ENCODE results near the gene MYL12B.
"Not testable (repeated sequence)": the region's sequence is repeated elsewhere in the genome, so short reads cannot be mapped to it uniquely, and the experiment has no call there.

The MYL12B gene

DNA sequence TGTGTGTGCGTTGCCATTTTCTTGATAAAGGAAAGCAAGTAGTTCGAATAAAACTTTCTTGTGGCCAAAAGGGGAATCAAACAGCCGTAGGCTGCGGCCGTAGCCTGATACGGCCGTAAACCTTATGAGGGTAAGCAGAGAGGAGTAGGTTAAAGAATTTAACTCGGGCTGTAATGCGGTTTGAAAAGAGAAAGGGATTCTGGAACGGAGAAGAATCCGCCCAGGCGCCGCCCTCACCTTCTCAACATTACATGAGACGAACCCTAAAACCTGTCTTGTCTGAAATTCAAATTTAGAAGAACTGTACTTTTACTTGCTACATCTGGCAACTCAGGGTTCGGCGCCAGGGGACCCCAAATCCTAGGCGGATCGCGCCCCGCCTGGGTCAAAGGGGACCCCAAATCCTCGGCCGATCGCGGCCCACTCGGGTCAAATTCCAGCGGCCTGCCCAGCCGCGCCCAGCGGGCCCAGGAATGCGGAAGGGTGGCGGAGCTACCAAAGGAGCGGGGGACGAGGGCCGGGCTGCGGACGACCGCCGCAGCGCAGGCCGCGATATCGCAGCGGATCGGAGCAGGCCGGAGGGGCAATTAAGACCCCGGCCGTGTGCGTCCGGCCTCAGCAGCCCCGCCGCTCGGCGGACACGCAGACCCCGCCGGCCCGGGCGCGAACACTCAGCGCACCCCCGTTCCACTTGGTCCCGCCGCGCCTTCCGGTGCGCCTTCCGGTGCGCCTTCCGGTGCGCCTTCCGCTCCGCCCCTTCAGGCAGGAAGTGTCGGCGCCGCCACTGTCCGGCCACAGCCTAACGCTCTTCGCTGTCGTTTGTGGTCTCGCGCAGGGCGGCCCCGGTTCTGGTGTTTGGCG lies at the start of gene MYL12B:
Gene MYL12B, plus strand, starts transcription at position 761 of the 861 bp plus-strand sequence. CDS start 10,766 bp downstream, outside the sequence.
- peak in 1 of 2 experiments; percentile 28 for DNase-seq

DNA sequence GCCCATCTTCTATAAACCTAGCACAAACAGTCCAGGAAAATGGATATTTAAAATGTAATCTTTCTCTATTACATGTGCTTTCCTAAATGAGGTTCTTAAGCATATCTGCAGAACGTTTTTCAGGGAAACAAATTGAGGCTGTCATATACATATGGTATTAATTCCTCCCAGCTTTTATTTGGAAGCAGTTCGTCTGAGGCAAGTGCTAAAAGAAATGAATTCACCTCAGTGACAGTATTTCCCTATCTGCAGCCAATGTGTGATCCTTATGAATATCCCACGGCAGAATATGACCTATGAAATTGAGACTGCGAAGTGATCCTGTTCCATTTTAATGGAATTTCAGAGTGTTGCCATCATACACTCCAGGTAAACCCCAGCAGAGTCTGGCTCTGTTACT lies 49.3 kb upstream of the MYL12B start:
- DNase-seq, result no peak

- no peak for DNase-seq
Observed at GRCh38 chr18:3213300-3214059, 48.5 kb upstream of the MYL12B start.

GRCh38 chr18:3214855-3215637 lies 46.9 kb upstream of the MYL12B start:
- DNase-seq, result no peak

DNA sequence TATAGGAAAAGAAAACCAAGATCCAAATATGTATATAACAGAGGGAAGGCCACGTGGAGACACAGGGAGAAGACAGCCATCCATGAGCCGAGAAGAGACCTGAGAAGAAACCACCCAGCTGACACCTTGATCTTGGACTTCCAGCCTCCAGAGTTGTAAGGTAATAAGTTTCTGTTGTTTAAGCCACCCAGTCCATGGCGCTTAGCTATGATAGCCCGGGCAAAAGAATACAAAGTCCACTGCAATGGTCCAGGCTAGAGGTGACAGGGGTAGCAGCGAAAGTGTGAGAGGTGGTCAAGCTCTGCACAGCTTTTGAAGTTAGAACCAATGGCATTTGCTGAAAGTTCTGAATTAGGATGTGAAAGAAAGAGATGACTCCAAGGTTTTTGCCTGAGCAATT lies 44.9 kb upstream of the MYL12B start:
- no peak for DNase-seq

GRCh38 chr18:3217948-3218647 lies 43.8 kb upstream of the MYL12B start:
- DNase-seq, result no peak

GRCh38 chr18:3218819-3219218 lies 43.1 kb upstream of the MYL12B start:
- DNase-seq, result no peak

DNA sequence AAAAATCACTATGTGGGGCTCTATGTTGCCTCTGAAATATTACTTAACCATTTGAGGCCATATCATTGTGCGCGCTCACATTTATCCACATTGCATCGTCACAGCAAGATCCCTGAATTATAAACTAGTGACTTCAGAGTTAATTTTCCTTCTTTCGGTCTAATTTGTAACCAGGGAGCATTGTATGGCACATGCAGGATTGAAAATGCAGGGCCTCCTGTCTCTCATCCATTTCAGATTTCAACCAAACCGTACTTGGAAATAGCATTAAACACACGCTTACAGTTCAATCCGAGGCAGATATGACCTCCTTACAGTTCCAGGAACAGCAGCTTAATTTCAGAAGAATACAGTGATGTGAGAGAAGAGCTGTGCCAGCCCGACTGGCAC lies 42.7 kb upstream of the MYL12B start:
- DNase-seq, result no peak

GRCh38 chr18:3219631-3220335 lies 42.1 kb upstream of the MYL12B start, which contains the start of gene MYOM1:
Gene MYOM1 (minus strand): TSS chr18:3219968. CDS start chr18:3215223, 4,745 bp downstream.
- no peak for DNase-seq

DNA sequence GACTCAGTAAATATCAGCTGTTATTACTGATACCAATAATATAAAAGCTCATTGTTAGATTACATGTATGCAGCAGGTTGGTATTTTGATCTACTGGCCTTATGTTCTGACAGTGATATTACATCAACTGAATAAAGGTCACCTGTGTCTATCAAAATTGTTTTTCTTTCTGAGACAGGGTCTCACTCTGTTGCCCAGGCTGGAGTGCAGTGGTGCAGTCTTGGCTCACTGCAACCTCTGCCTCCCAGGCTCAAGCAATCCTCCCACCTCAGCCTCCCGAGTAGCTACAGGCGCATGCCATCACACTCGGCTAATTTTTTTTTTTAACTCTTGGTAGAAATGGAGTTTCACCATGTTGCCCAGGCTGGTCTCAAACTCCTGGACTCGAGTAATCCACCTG lies 41.1 kb upstream of the MYL12B start:
- not testable (repeated sequence) for DNase-seq

- DNase-seq, result no peak
Observed at GRCh38 chr18:3221496-3221895, 40.4 kb upstream of the MYL12B start.

DNA sequence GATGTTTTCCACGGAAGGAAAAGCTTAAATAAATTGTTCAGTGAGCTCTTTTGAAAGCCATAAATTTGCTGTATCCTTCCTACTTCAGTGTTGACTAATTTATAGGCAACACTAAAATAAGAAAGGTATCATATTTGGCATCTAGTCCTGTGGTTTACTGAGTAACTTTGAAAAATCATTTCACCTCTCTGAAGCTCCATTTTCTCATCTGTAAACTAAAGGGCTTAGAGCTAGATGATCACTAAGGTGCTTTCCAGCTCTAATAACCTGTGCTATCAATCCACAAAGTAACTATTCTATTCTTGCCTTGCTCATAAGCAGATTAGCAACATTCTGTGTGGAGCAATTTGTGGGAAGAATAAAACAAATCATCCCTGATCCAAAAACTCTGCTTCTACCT lies 38.6 kb upstream of the MYL12B start:
- DNase-seq, result no peak

DNA sequence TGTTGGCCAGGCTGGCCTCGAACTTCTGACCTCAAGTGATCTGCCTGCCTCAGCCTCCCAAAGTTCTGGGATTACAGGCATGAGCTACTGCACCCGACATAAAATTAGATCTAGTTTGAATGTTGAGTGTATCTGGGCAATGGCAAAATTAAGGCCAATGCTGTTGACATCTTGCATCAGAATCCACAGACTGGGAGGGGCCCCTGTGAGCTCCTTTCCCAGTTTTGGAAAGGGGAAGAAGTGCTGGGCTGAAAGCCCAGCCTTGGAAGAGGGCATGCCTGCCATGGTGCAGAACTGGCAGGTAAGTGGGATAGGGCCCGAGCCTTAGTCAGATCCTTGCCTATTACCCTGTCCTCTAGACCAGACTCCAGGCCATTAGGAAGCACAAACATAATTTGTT lies 37.7 kb upstream of the MYL12B start:
- DNase-seq, result no peak

- no peak for DNase-seq
Observed at GRCh38 chr18:3225588-3225987, 36.3 kb upstream of the MYL12B start.

- DNase-seq, result no peak
Observed at GRCh38 chr18:3226048-3226447, 35.9 kb upstream of the MYL12B start.

DNA sequence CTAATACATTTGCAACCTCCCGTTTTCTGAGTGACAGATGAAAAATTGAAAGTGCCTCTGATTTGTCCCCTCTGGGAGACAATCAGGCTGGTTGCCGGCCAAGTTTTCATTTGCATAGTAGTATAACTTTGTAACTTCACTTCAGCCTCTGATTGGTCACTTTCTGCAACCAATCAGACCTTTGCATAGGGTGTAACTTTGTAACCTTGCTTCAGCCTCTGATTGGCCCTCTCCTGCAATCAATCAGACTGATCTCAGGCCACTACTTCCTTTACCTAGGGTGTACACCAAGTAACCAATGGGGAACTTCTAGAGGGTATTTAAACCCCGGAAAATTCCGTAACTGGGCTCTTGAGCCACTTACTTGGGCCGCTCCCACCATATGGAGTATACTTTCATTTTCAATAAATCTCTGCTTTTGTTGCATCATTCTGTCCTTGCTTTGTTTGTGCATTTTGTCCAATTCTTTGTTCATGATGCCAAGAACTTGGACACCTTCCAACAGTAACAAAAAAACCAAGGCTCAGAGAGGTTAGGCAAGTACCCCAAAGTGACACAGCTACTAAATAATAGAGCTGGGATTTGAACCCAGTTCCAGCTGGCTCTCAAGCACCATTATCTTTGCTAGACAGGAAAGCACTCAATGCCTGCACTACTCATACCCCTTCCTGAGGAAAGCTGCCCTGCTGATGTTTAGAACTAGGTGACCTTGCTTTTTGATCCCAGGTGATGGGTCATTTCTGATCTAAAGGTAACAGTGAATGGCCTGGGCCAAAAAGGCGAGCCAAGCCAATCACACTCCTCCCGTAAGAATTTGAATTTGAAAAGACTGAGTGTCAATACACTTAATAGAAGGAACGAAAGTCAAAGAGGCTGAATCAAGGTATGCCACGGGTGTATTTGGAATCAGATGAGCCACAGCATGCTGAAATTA lies 31.3 kb upstream of the MYL12B start:
- DNase-seq, result no peak

- DNase-seq, result no peak
Observed at GRCh38 chr18:3233004-3233403, 28.9 kb upstream of the MYL12B start.

GRCh38 chr18:3233433-3234168 lies 28.3 kb upstream of the MYL12B start:
- no peak for DNase-seq

DNA sequence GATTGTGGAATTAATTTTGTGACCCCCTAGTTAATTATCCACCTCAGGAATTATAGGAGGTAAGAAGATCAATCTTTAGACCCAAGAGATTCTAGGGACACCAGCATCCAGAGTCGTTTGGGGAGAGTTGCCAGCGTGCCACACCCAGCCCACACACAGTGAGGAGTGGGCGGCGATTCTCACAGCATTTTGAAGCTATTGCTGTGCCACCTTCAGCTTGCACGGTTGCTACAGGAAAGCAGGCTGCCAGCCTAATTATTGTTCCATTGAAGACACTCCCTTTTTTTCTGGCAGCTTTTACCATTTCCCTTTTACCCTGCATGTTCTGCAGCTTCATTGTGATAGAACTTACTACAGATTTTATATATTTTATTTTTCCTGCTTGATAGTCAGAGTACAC lies 27.5 kb upstream of the MYL12B start:
- DNase-seq, result no peak

DNA sequence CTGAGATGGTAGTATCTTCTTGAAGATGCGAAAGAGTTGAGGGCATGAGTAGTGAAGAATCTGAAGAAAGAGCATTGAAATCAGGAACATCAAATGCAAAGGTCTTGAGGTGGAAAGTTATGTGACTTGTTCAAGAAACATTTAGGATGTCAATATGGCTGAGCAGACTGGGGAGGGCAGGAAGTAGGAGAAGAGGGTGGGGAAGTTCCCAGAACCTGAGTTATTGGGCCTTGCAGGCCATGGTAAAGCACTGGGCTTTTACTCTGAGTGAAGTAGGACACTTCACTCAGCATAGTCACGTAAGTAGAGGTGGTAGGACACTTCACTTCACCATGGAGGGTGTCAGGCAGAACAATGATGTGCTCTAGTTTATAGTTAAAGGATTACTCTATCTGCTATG lies 26.1 kb upstream of the MYL12B start:
- no peak for DNase-seq

Data from cerebellar nuclear complex (tissue), 1 donor.